Thoracic aorta (tissue), 2 donors: ENCODE data around the gene CHST1. TPM values are rescaled to one million over a fixed set of nuclear protein-coding genes. Genes with fewer than 3 reads are reported as not detected.

Experiments
- total RNA-seq, 2 donors: library from RNA; depleted of rRNA; stranded (reverse); fragments of >200 nt; gene quantifications; one replicate each; pipeline versions ENCODE4 v1.1.0 to v1.2.3, GENCODE V29; 2016

Gene CHST1
- total RNA-seq, 2 donors from 2014 or later: 48.7 to 50.2 TPM

Other genes starting within 250 kb of the CHST1 start
- gene SLC35C1, start 139.5 kb upstream of the CHST1 start, total RNA-seq: 10 to 100 TPM; 18.8 to 28.4 TPM
- 10 to 100 TPM; 41.2 to 54.4 TPM for gene CRY2, start 181.9 kb upstream of the CHST1 start, total RNA-seq
- gene MAPK8IP1, start 220.0 kb upstream of the CHST1 start, total RNA-seq: 10 to 100 TPM in 1 of 2 donors, 1 to 10 TPM in 1; 9.5 to 10.4 TPM
- gene FREY1, start 241.6 kb upstream of the CHST1 start, total RNA-seq: 1 to 10 TPM in 1 of 2 donors, not detected in 1; 9.0 TPM